B cell (primary cell): ENCODE results near the gene LAMC2. TPM values are rescaled to one million over a fixed set of nuclear protein-coding genes. Genes with fewer than 3 reads are reported as not detected.

Experiments used
- ATAC-seq: fragments of 200-7000 bp; cut with Tn5 transposase; one replicate; pipeline ENCODE4 v1.10.0; 2021; ENCODE audit warnings: low read depth, mild to moderate bottlenecking, moderate number of reproducible peaks, moderate library complexity
- CTCF ChIA-PET: fragments of 350-600 bp; sonication (Branson Sonifier 250); formaldehyde crosslinking; loops from one replicate; lab custom pipeline; 2021; ENCODE audit warnings: antibody characterized with exemption, inconsistent platforms; lab: Charles Lee
- POLR2A ChIA-PET: fragments of 350-600 bp; sonication (Branson Sonifier 250); formaldehyde crosslinking; loops from one replicate; lab custom pipeline; 2021; ENCODE audit warnings: antibody characterized with exemption; lab: Charles Lee
- DNase-seq: peaks from one replicate; pipeline ENCODE4 v3.0.0; 2013
- H2AFZ ChIP-seq: 2 replicates; pipeline ENCODE4 v1.6.1; 2012; ENCODE audit warnings: mild to moderate bottlenecking, low read depth, low read length; ENCODE audit not compliant: insufficient read depth, poor library complexity, severe bottlenecking
- H3K27ac ChIP-seq, 2 donors: 1 replicate in 1 of 2; 2 replicates in 1 of 2; pipeline ENCODE4 v1.5.1; 2012 to 2013; ENCODE audit warnings: low read length in 2 of 2, mild to moderate bottlenecking in 2 of 2, moderate library complexity in 1 of 2
- H3K27me3 ChIP-seq, 4 experiments: fragments of 200-600 bp in 1 of 4; sonication (generic) in 1 of 4; replicated peaks in 1 of 4; 1 replicate in 2 of 4; 2 replicates in 2 of 4; pipeline versions ENCODE4 v1.6.1 to v1.7.0; 2013 to 2016; ENCODE audit warnings: low read length in 3 of 4, mild to moderate bottlenecking in 2 of 4, mixed read lengths in 1 of 4, moderate library complexity in 1 of 4; ENCODE audit not compliant: insufficient read depth in 4 of 4, control insufficient read depth in 3 of 4; ENCODE audit errors: control extremely low read depth in 1 of 4
- H3K36me3 ChIP-seq, 2 experiments: replicated peaks in 1 of 2; 1 replicate in 1 of 2; 2 replicates in 1 of 2; pipeline versions ENCODE4 v1.6.1 to v1.7.1; 2013; ENCODE audit warnings: low read length in 1 of 2; ENCODE audit not compliant: insufficient read depth in 2 of 2, control insufficient read depth in 1 of 2; ENCODE audit errors: control extremely low read depth in 1 of 2, extremely low read depth in 1 of 2
- H3K4me1 ChIP-seq, 2 donors: fragments of 200-600 bp in 1 of 2; sonication (generic) in 1 of 2; 1 replicate in 1 of 2; 2 replicates in 1 of 2; pipeline versions ENCODE4 v1.5.1 to v1.6.1; 2013 to 2017; ENCODE audit warnings: low read length in 2 of 2; ENCODE audit not compliant: control insufficient read depth in 2 of 2, insufficient read depth in 2 of 2
- H3K4me2 ChIP-seq: replicated peaks from 2 replicates; pipeline ENCODE3; 2012; ENCODE audit warnings: mild to moderate bottlenecking, low read depth, low read length; ENCODE audit not compliant: poor library complexity, severe bottlenecking
- H3K4me3 ChIP-seq, 5 experiments: fragments of 200-600 bp in 1 of 5; sonication (generic) in 1 of 5; 1 replicate in 3 of 5; 2 replicates in 2 of 5; pipeline versions ENCODE4 v1.5.1 to v1.7.0; 2011 to 2016; ENCODE audit warnings: low read length in 4 of 5, mild to moderate bottlenecking in 4 of 5, low read depth in 2 of 5, control low read depth in 1 of 5, moderate library complexity in 1 of 5; ENCODE audit not compliant: insufficient read depth in 1 of 5; ENCODE audit errors: control extremely low read depth in 1 of 5, extremely low read depth in 1 of 5
- H3K79me2 ChIP-seq: fragments of 200-600 bp; sonication (generic); one replicate; pipeline ENCODE4 v1.6.0; 2016; ENCODE audit warnings: low read length; ENCODE audit not compliant: control insufficient read depth, insufficient read depth
- H3K9ac ChIP-seq: fragments of 200-600 bp; sonication (generic); 2 replicates; pipeline ENCODE4 v1.6.1; 2017; ENCODE audit warnings: mild to moderate bottlenecking, low read length, moderate library complexity
- H3K9me3 ChIP-seq, 3 donors: one replicate each; pipeline versions ENCODE4 v1.6.1 to v1.7.1; 2013; ENCODE audit warnings: low read length in 2 of 3; ENCODE audit not compliant: control insufficient read depth in 2 of 3, insufficient read depth in 1 of 3; ENCODE audit errors: control extremely low read depth in 1 of 3
- H4K20me1 ChIP-seq: 2 replicates; pipeline ENCODE4 v1.6.0; 2012; ENCODE audit warnings: mild to moderate bottlenecking, low read length; ENCODE audit not compliant: insufficient read depth, control insufficient read depth, poor library complexity, severe bottlenecking
- H3K27ac Mint-ChIP-seq: one replicate; pipeline ENCODE4 v1.8.0; 2021; ENCODE audit warnings: mixed read lengths
- H3K27me3 Mint-ChIP-seq: one replicate; pipeline ENCODE4 v1.8.0; 2021; ENCODE audit warnings: mixed read lengths
- H3K4me1 Mint-ChIP-seq: one replicate; pipeline ENCODE4 v1.8.0; 2021; ENCODE audit warnings: mixed read lengths
- H3K4me3 Mint-ChIP-seq: one replicate; pipeline ENCODE4 v1.8.0; 2021; ENCODE audit warnings: mixed read lengths
- H3K9me3 Mint-ChIP-seq: one replicate; pipeline ENCODE4 v1.8.0; 2022; ENCODE audit warnings: mixed read lengths; ENCODE audit not compliant: insufficient read depth
- CTCF ChIP-seq: fragments of 200-600 bp; IDR thresholded peaks from one replicate; pipeline ENCODE4 v1.8.0; 2022; ENCODE audit warnings: antibody characterized with exemption, mild to moderate bottlenecking
- EZH2 ChIP-seq: IDR thresholded peaks from 2 replicates; pipeline ENCODE4 v1.6.1; 2012; ENCODE audit warnings: borderline replicate concordance, low read depth, mild to moderate bottlenecking, moderate library complexity, low read length; ENCODE audit not compliant: insufficient read depth, poor library complexity, severe bottlenecking
- WGBS: methylation state at CpG from one replicate; pipeline ENCODE4 v1.1.5; 2013; ENCODE audit warnings: missing lambda C conversion rate; ENCODE audit not compliant: insufficient coverage; 5-methylcytosine and 5-hydroxymethylcytosine counted together
- intact Hi-C: fragments of 100-400 bp; cut with micrococcal nuclease; formaldehyde crosslinking; loops from one replicate; pipeline ENCODE4 v1.10.0; 2022
- polyA plus RNA-seq: library from polyadenylated mRNA; depleted of rRNA; stranded (reverse); fragments of >200 nt; gene quantifications from 2 replicates; pipeline ENCODE4 v1.2.3, GENCODE V29; 2012
- total RNA-seq, 2 donors: library from RNA; stranded (reverse); fragments of 120-200 nt in 1 of 2; gene quantifications; 1 replicate in 1 of 2; 2 replicates in 1 of 2; pipeline versions ENCODE4 v1.2.3 to v1.2.4, GENCODE V29; 2013 to 2022

The LAMC2 gene
- total and polyA plus RNA-seq, 2 donors (not counting 1 experiment from before 2014, with no cell fraction given), result not detected

DNA sequence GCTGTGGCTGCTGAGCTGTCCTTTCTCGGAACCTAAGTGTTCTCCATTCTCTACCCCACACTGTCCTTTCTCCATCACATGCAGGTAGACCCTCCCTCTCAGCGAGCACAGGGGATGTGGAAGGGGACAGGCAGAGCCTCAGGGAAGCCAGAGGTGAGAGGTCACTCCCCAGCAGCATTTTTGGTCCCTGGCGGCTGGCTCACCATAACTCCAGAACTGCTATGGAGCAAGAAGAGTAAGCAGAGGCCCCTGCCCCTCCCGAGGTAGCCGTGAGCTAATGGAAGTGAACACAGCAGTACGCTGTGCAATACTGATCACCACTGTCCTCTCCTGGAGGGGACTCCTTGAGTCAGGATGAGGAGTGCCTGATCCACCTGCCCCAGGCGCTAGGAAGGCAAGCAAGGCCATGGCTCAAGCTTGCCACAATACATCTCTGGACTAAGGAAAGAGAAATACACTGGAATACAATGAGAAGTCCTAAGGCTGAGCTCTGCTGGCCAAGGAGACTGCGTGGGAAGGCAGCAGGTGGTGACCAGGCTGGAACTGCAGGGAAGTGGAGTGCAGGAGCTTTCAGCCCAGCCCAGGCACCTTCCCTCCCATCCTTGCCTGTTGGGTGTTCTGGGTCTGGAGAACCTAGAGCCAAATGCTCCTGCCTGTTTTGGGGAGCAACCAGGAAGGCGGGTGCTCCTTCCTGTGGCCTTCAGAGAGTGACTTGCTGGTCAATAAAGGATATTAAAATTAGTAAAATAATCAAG, 96.2 kb downstream of the LAMC2 start:
- Mint-ChIP-seq H3K9me3 (no peaks in the 10 kb centered on the region), H3K27me3 (peaks cover 21% of the 10 kb centered on the region), H3K27ac (no peak overlapping the region), H3K4me1 (no peaks in the 10 kb centered on the region), H3K4me3 (no peak overlapping the region)
- H3K4me3 ChIP-seq, result no peak overlapping the region
- no peaks in the 10 kb centered on the region for H4K20me1 ChIP-seq
- no peak overlapping the region for H2AFZ ChIP-seq
- H3K9ac ChIP-seq, result no peak overlapping the region
- H3K4me2 ChIP-seq, result no peak overlapping the region
- H3K4me1 ChIP-seq, result no peaks in the 10 kb centered on the region
- no peaks in the 10 kb centered on the region for H3K9me3 ChIP-seq
- 90% methylated on average over 7 of the region's 9 CpGs for WGBS
- ATAC-seq (no peak), DNase-seq (no peak)
- TF ChIP-seq CTCF, result no peak
- no peak for TF ChIP-seq EZH2
- no peaks in the 10 kb centered on the region for H3K36me3 ChIP-seq
- peaks cover 0 to 4% (median 0%) of the 10 kb centered on the region in 4 experiments for H3K27me3 ChIP-seq
- POLR2A ChIA-PET, result no interaction called here
- intact Hi-C loops, result loop anchor here (5.0 kb wide), 1 partner anchor 635 kb away; no protein-coding TSS in a partner anchor
- H3K79me2 ChIP-seq, result no peaks in the 10 kb centered on the region
- H3K27ac ChIP-seq, result no peak overlapping the region
- CTCF ChIA-PET, result interaction anchor here (0.6 to 4.9 kb wide), 14 partner anchors 8 to 634 kb away, joined by 3 to 32 read pairs (median 4); no protein-coding TSS in a partner anchor

DNA sequence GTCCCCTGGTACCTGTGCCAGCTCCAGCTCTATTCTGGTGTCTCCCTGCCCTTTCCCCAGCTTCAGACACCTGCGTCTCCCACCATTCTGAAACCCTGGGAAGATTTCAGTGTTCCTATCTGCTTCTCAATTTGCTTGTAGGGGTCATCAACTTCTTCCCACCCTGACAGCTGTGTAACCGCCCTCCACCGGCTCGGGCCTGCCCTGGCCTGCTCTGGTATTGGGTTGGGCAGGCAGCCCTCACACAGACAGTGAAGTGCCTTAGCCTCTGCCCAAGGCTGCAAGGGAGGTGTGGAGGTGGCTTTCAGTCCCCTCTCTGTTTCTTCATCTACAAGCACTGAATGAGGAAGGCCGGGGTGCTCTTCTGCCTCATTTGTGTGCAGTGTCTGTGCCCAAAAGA, 97.2 kb downstream of the LAMC2 start:
- intact Hi-C loops, result loop anchor here (5.0 kb wide), 1 partner anchor 634 kb away; no protein-coding TSS in a partner anchor
- DNase-seq, result no peak
- no peak overlapping the region for H3K9ac ChIP-seq
- no peaks in the 10 kb centered on the region for H3K9me3 Mint-ChIP-seq
- H3K4me3 Mint-ChIP-seq, result no peak overlapping the region
- H3K9me3 ChIP-seq, result peaks cover 0 to 3% (median 0%) of the 10 kb centered on the region in 3 donors
- peaks cover 21% of the 10 kb centered on the region for H3K27me3 Mint-ChIP-seq
- no peaks in the 10 kb centered on the region for H4K20me1 ChIP-seq
- H3K27me3 ChIP-seq, result peaks cover 0 to 4% (median 0%) of the 10 kb centered on the region in 4 experiments
- no peaks in the 10 kb centered on the region for H3K79me2 ChIP-seq
- no peak overlapping the region for H3K4me3 ChIP-seq
- H3K27ac Mint-ChIP-seq, result no peak overlapping the region
- no peak for ATAC-seq
- H3K4me2 ChIP-seq, result no peak overlapping the region
- no peaks in the 10 kb centered on the region for H3K4me1 ChIP-seq
- POLR2A ChIA-PET, result no interaction called here
- no peak for TF ChIP-seq CTCF
- no peak for TF ChIP-seq EZH2
- no peak overlapping the region for H3K27ac ChIP-seq
- H2AFZ ChIP-seq, result no peak overlapping the region
- no peaks in the 10 kb centered on the region for H3K4me1 Mint-ChIP-seq
- H3K36me3 ChIP-seq, result no peaks in the 10 kb centered on the region
- CTCF ChIA-PET, result interaction anchor here (1.1 to 4.9 kb wide), 5 partner anchors 9 to 402 kb away, joined by 3 to 32 read pairs (median 6); no protein-coding TSS in a partner anchor
- 100% methylated on average over 5 of the region's 5 CpGs for WGBS
